ENCODE data around the gene OSBPL3. TPM values are rescaled to one million over a fixed set of nuclear protein-coding genes. Genes with fewer than 3 reads are reported as not detected.

Gene OSBPL3
- total and polyA plus RNA-seq, 4 donors, result 0.28 to 3.0 (median 1.1) TPM

DNA sequence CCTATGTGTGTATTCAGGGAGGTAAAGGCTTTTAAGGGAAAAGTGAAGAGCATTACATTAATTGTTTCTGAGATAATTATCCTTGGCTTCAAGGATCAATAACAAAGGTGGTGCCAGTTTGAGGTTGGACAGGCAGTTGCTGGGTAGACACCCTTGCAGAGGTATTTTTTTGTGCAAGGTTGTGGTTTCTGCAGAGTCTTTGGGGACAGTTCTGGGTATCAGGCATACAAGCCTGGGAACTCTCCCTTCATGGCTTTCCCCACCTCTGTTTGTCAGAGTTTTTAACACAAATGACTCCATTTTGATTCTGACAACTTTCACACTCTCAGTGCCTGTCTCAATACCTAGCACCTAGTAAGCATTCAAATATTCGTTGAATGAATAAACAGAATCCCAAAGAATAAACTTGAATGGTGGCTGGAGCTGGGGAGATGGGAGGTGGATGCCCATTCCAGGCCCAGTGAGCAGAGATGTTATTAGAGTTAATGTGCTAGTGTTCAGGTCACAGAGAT lies 7.4 kb upstream of the OSBPL3 start:
- WGBS, result 86% methylated on average over 1 of the region's 1 CpG
- Histone ChIP-seq H3K9ac (ENCODE audit: low read depth in 1 of 2, low read length in 2 of 2) (no peak overlapping the region), H3K36me3 (ENCODE audit: control insufficient read depth in 4 of 4, insufficient read depth in 3 of 4, low read depth in 1 of 4, low read length in 3 of 4) (no peaks in the 10 kb centered on the region), H3K27me3 (ENCODE audit: control insufficient read depth in 4 of 4, insufficient read depth in 4 of 4, low read length in 3 of 4) (peaks cover 0 to 6% (median 0%) of the 10 kb centered on the region in 4 donors), H3K4me3 (ENCODE audit: low read depth in 1 of 3, low read length in 3 of 3) (no peak overlapping the region), H3K4me1 (ENCODE audit: control insufficient read depth in 4 of 4, insufficient read depth in 4 of 4, low read length in 3 of 4) (no peaks in the 10 kb centered on the region), H3K27ac (ENCODE audit: low read depth in 1 of 2, low read length in 2 of 2) (no peak overlapping the region), H3K9me3 (ENCODE audit: control insufficient read depth in 4 of 4, low read length in 3 of 4) (no peaks in the 10 kb centered on the region)
- DNase-seq (ENCODE audit: low spot score), result no peak
- TF ChIP-seq, protein P1, sequence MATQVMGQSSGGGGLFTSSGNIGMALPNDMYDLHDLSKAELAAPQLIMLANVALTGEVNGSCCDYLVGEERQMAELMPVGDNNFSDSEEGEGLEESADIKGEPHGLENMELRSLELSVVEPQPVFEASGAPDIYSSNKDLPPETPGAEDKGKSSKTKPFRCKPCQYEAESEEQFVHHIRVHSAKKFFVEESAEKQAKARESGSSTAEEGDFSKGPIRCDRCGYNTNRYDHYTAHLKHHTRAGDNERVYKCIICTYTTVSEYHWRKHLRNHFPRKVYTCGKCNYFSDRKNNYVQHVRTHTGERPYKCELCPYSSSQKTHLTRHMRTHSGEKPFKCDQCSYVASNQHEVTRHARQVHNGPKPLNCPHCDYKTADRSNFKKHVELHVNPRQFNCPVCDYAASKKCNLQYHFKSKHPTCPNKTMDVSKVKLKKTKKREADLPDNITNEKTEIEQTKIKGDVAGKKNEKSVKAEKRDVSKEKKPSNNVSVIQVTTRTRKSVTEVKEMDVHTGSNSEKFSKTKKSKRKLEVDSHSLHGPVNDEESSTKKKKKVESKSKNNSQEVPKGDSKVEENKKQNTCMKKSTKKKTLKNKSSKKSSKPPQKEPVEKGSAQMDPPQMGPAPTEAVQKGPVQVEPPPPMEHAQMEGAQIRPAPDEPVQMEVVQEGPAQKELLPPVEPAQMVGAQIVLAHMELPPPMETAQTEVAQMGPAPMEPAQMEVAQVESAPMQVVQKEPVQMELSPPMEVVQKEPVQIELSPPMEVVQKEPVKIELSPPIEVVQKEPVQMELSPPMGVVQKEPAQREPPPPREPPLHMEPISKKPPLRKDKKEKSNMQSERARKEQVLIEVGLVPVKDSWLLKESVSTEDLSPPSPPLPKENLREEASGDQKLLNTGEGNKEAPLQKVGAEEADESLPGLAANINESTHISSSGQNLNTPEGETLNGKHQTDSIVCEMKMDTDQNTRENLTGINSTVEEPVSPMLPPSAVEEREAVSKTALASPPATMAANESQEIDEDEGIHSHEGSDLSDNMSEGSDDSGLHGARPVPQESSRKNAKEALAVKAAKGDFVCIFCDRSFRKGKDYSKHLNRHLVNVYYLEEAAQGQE (IDR thresholded peaks at IDR 0.05), result no peak
- TF ChIP-seq HNF4A (conservative IDR thresholded peaks at IDR 0.05) (no peak), RXRA (IDR thresholded peaks at IDR 0.05) (no peak), EGR1 (IDR thresholded peaks at IDR 0.05; ENCODE audit: low read depth in 2 of 2) (no peak), FOXA2 (IDR thresholded peaks at IDR 0.05) (no peak), NR2F2 (IDR thresholded peaks at IDR 0.05) (no peak), RAD21 (IDR thresholded peaks at IDR 0.05) (no peak), TAF1 (conservative IDR thresholded peaks at IDR 0.05) (no peak), YY1 (IDR thresholded peaks at IDR 0.05) (no peak)
- TF ChIP-seq, protein P2, sequence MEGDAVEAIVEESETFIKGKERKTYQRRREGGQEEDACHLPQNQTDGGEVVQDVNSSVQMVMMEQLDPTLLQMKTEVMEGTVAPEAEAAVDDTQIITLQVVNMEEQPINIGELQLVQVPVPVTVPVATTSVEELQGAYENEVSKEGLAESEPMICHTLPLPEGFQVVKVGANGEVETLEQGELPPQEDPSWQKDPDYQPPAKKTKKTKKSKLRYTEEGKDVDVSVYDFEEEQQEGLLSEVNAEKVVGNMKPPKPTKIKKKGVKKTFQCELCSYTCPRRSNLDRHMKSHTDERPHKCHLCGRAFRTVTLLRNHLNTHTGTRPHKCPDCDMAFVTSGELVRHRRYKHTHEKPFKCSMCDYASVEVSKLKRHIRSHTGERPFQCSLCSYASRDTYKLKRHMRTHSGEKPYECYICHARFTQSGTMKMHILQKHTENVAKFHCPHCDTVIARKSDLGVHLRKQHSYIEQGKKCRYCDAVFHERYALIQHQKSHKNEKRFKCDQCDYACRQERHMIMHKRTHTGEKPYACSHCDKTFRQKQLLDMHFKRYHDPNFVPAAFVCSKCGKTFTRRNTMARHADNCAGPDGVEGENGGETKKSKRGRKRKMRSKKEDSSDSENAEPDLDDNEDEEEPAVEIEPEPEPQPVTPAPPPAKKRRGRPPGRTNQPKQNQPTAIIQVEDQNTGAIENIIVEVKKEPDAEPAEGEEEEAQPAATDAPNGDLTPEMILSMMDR (IDR thresholded peaks at IDR 0.05; ENCODE audit: low read depth, low read length, missing input control), result no peak
- TF ChIP-seq, protein P3, sequence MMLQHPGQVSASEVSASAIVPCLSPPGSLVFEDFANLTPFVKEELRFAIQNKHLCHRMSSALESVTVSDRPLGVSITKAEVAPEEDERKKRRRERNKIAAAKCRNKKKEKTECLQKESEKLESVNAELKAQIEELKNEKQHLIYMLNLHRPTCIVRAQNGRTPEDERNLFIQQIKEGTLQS (IDR thresholded peaks at IDR 0.05), result no peak
- TF ChIP-seq, protein P4, sequence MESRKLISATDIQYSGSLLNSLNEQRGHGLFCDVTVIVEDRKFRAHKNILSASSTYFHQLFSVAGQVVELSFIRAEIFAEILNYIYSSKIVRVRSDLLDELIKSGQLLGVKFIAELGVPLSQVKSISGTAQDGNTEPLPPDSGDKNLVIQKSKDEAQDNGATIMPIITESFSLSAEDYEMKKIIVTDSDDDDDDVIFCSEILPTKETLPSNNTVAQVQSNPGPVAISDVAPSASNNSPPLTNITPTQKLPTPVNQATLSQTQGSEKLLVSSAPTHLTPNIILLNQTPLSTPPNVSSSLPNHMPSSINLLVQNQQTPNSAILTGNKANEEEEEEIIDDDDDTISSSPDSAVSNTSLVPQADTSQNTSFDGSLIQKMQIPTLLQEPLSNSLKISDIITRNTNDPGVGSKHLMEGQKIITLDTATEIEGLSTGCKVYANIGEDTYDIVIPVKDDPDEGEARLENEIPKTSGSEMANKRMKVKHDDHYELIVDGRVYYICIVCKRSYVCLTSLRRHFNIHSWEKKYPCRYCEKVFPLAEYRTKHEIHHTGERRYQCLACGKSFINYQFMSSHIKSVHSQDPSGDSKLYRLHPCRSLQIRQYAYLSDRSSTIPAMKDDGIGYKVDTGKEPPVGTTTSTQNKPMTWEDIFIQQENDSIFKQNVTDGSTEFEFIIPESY (IDR thresholded peaks at IDR 0.05), result no peak

DNA sequence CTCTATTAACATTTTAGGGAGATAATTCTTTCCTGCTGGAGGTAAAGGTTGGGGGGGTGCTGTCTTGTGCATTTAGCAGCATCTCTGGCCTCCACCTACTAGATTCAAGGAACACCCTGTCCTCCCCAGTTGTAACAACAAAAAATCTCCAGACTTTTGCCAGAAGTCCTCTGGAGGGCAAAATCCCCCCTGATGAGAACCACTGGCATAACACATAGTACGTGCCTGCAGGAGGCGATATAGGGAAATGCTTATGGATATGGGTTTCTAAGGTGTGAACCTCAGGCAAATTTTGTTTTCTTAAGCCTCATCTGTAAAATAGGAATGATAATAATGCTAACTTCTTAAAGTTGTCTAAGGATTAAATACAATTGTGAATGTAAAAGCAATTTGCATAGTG lies 2.9 kb upstream of the OSBPL3 start:
- Histone ChIP-seq H3K9ac (ENCODE audit: low read depth in 1 of 2, low read length in 2 of 2) (no peak overlapping the region), H3K9me3 (ENCODE audit: control insufficient read depth in 4 of 4, low read length in 3 of 4) (no peaks in the 10 kb centered on the region), H3K27me3 (ENCODE audit: control insufficient read depth in 4 of 4, insufficient read depth in 4 of 4, low read length in 3 of 4) (peaks cover 0 to 4% (median under 1%) of the 10 kb centered on the region in 4 donors), H3K4me3 (ENCODE audit: low read depth in 1 of 3, low read length in 3 of 3) (no peak overlapping the region), H3K4me1 (ENCODE audit: control insufficient read depth in 4 of 4, insufficient read depth in 4 of 4, low read length in 3 of 4) (peaks cover 9 to 26% (median 19%) of the 10 kb centered on the region in 4 donors), H3K36me3 (ENCODE audit: control insufficient read depth in 4 of 4, insufficient read depth in 3 of 4, low read depth in 1 of 4, low read length in 3 of 4) (no peaks in the 10 kb centered on the region), H3K27ac (ENCODE audit: low read depth in 1 of 2, low read length in 2 of 2) (no peak overlapping the region)
- 97% methylated on average over 2 of the region's 2 CpGs for WGBS
- TF ChIP-seq, protein P3 (IDR thresholded peaks at IDR 0.05), result no peak
- no peak for TF ChIP-seq RAD21 (IDR thresholded peaks at IDR 0.05)
- TF ChIP-seq, protein P2 (IDR thresholded peaks at IDR 0.05; ENCODE audit: low read depth, low read length, missing input control), result no peak
- TF ChIP-seq EGR1 (IDR thresholded peaks at IDR 0.05; ENCODE audit: low read depth in 2 of 2), result no peak
- no peak for TF ChIP-seq RXRA (IDR thresholded peaks at IDR 0.05)
- TF ChIP-seq, protein P5, sequence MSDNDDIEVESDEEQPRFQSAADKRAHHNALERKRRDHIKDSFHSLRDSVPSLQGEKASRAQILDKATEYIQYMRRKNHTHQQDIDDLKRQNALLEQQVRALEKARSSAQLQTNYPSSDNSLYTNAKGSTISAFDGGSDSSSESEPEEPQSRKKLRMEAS (IDR thresholded peaks at IDR 0.05), result no peak
- TF ChIP-seq TAF1 (conservative IDR thresholded peaks at IDR 0.05), result no peak
- TF ChIP-seq HNF4A (conservative IDR thresholded peaks at IDR 0.05), result no peak
- no peak for TF ChIP-seq SP1 (IDR thresholded peaks at IDR 0.05)
- TF ChIP-seq HNF4G (IDR thresholded peaks at IDR 0.05), result no peak
- TF ChIP-seq JUND (IDR thresholded peaks at IDR 0.05), result no peak
- DNase-seq (ENCODE audit: low spot score), result no peak

Data from liver (tissue), 9 donors.